SH-SY5Y (cell line): ENCODE measurements around the gene PPP3CA.

ENCODE experiments used
- GATA2 ChIP-seq: IDR thresholded peaks from 2 replicates; pipeline ENCODE4 v1.6.1; 2011; ENCODE audit warnings: mild to moderate bottlenecking, low read depth, low read length
- GATA3 ChIP-seq: IDR thresholded peaks from 2 replicates; pipeline ENCODE4 v1.6.1; 2011; ENCODE audit warnings: low read depth, mild to moderate bottlenecking, low read length, moderate library complexity

The PPP3CA gene

GRCh38 chr4:101259876-101260275 is 87.5 kb downstream of the PPP3CA start:
- TF ChIP-seq GATA2 = no peak
- TF ChIP-seq GATA3 = no peak

- TF ChIP-seq GATA2 = no peak
- TF ChIP-seq GATA3 = no peak
Measured at GRCh38 chr4:101258883-101259282, 88.4 kb downstream of the PPP3CA start.

DNA sequence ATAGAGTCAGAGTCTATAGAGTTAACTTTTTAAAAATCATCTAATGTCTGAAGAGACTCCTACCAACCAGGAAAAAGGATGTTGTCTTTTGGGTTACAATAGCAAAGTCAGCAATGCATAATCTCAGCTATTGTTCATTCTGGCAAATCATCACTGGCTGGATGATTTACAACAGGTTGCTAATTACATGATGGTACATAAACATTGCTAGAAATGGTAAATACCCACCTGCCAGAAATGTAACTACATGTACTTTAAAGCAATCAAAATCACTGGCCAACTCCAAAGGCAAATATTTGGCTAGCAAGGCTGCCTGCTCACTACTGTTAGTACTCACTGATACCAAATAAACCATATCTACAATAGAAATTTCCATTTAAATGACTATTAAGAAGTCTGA is 91.1 kb downstream of the PPP3CA start:
- TF ChIP-seq GATA3 (no peak), GATA2 (no peak)

DNA sequence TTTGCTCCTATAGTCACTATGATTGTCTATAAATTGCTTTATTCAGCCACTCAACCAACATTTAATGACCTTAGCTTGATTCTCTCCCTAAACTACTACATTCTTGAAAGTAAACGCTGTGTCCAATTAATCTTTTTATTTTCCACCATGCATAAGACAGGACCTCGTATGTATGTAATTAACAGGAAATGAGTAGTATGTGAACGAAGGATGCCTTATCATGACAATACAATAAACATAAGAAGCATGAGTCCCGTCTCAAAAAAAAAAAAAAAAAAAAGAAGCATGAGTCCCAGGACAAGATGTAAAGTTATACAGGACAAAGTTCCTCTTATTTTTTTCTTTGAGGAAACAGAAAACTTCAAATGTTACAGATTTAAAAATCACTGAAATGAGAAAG is 92.5 kb downstream of the PPP3CA start:
- TF ChIP-seq GATA3 = no peak

- TF ChIP-seq GATA3 (no peak), GATA2 (no peak)
Measured at GRCh38 chr4:101253121-101253520, 94.2 kb downstream of the PPP3CA start.

- TF ChIP-seq GATA2 (no peak), GATA3 (no peak)
Measured at GRCh38 chr4:101252721-101253120, 94.6 kb downstream of the PPP3CA start.

DNA sequence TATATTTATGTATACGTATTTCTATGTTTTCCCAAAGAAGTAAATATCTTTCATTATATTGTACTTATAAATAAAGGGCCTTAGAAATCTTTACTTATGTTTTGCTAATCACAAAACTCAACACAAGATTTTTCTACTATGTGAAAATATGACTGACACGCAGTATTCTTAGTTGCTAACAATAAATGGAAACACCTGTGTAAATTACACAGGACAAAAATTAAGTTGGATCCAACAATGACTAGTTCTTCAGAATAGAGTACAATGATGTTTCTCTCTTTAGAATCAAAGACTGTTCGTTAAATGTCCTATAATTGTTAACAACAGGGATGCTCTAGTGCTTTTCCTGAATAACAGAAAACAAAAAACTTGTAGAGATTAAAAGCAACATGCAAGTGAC is 96.1 kb downstream of the PPP3CA start:
- TF ChIP-seq GATA3 (no peak), GATA2 (no peak)

- no peak for TF ChIP-seq GATA2
- TF ChIP-seq GATA3 = no peak
Measured at GRCh38 chr4:101244349-101244748, 103.0 kb downstream of the PPP3CA start.

DNA sequence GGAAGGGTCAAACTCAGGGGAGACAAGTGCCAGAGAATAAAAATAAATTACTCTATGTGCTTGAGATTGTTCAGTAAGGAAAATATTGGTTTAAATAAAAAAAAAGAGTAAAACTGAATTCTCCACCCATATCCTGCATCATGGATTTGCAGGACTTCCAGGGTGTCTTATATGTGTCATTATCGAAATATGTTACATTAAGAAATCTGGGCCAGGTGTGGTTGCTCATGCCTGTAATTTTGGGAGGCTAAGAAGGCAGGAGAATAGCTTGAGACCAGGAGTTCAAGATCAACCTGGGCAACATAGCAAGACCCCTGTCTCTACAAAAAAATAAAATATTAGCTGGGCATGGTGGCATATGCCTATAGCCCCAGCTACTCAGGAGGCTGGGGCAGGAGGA is 104.9 kb downstream of the PPP3CA start:
- TF ChIP-seq GATA2 (no peak), GATA3 (no peak)

- TF ChIP-seq GATA2 (no peak), GATA3 (no peak)
Measured at GRCh38 chr4:101240099-101240498, 107.2 kb downstream of the PPP3CA start.

DNA sequence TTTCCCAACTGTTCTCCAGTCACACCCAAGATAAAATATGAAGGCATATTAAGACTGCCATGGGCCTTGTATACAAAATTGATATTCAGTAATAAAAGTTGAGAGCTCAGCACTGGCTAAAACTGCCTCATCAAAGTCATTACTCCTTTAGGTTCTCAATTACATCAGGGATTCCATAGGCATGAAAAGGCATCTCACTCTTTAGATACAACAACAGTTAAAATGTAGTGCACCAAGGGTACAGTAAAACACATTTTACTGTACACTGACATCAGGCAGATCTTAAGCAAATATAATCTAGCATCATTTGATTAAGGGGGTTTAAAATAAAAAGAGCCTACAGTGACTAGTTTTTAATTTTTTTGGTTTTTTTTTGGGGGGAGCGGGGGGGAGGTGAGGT is 107.7 kb downstream of the PPP3CA start:
- TF ChIP-seq GATA3 (no peak), GATA2 (no peak)

DNA sequence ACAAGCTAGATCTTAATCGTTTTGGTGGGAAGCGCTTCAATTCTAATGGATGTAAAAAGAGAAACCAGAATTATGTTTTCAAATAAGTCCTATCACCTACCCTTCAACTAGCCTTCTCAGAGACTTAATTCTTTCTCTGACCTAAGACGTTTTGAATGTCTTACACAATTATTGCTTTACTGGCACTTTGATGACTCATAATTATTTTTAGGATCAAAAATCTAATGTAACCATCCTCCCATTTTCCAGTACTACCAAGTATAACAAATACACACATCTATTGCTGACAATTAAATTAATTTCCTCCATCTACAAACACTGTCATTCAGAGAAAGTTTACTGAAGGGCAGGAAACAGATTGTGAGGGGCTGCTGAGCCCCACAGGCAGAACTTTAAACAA is 108.6 kb downstream of the PPP3CA start:
- TF ChIP-seq GATA2 (no peak), GATA3 (no peak)

DNA sequence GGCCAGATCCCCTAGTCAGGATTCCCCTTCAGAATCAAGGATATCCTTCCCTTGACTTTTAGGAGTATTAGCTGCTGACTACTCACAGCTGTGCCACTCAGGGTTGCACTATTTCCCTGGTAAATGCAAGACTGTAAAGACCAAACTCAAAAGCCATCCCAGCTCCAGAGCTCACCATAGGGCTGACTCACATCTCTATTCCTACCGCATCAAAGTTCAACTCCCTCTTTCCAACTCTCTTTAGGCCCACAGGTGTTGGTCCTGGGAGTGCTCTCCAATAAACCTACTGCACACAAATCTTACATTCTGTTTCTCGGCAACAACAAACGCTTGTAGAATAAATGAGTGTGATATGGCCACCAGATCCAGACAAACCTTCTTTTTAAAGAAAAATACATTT is 109.6 kb downstream of the PPP3CA start:
- no peak for TF ChIP-seq GATA2
- TF ChIP-seq GATA3 = no peak

- TF ChIP-seq GATA2 = no peak
- TF ChIP-seq GATA3 = no peak
Measured at GRCh38 chr4:101236097-101236496, 111.2 kb downstream of the PPP3CA start.

- no peak for TF ChIP-seq GATA2
- no peak for TF ChIP-seq GATA3
Measured at GRCh38 chr4:101232074-101232776, 115.1 kb downstream of the PPP3CA start.

DNA sequence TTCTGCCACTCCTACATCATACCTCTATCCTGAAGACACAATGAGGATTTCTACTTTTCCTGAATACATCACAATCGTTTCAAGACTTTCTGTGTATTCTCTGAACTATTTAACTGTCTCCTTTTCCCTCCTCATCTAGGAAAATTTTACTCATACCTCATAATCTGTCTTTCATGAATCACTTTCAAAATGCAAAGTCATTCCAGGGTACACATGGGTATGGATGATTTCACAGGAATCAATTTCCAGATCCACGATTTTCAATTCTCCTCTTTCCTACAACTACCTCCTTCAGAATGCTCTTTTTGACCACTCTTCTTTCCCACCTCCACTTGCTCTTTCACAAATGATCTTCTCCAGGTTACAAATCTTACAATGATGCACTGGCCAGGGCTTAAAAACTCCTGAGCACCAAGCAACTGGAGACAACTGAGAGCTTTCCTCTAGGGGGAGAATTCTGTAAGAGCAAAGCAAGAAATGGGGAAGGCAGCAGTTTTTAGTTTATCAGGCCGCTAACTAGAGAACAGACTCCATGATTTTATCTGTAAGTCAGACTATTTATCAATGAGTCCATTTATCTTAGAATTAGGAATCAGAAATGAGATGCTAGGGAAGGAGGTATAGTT is 116.4 kb downstream of the PPP3CA start:
- no peak for TF ChIP-seq GATA2
- no peak for TF ChIP-seq GATA3

DNA sequence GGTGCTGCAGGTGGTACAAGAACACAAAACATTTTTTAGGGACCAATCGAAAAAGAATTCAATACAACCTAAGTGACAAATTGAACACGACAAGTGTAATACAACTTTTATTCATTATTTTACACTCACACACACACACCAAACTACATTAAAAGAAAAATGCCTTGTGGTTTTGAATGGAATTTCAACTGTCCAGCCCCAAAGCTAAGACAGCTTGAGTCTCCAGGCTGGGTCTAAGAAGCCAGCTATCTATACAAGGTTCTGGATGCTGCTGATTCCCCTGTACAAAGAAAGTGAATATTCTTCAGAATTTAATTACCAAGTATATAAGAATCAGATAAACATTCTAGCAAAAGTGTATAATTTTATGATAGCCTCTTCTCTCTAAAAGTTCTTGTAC is 118.2 kb downstream of the PPP3CA start:
- no peak for TF ChIP-seq GATA3
- no peak for TF ChIP-seq GATA2
